Endothelial cell (in vitro differentiated cells): ENCODE results near the gene ADAMTSL5. TPM values are rescaled to one million over a fixed set of nuclear protein-coding genes. Genes with fewer than 3 reads are reported as not detected.
A peak's percentile ranks its signal among the peaks of the same experiment; 100 is the strongest.

Experiments used
- DNase-seq: peaks from one replicate; pipeline ENCODE4 v3.0.0; 2021; ENCODE audit warnings: low spot score
- H3K27ac Mint-ChIP-seq: one replicate; pipeline ENCODE4 v1.8.0; 2021; ENCODE audit warnings: mixed read lengths, inconsistent platforms; ENCODE audit not compliant: unreplicated experiment
- H3K27me3 Mint-ChIP-seq: one replicate; pipeline ENCODE4 v1.8.0; 2021; ENCODE audit warnings: mild to moderate bottlenecking, moderate library complexity, mixed read lengths, inconsistent platforms; ENCODE audit not compliant: unreplicated experiment
- H3K36me3 Mint-ChIP-seq: one replicate; pipeline ENCODE4 v1.8.0; 2021; ENCODE audit warnings: mild to moderate bottlenecking, low read depth, mixed read lengths, inconsistent platforms; ENCODE audit not compliant: unreplicated experiment
- H3K4me1 Mint-ChIP-seq: one replicate; pipeline ENCODE4 v1.8.0; 2021; ENCODE audit warnings: mild to moderate bottlenecking, mixed read lengths, inconsistent platforms; ENCODE audit not compliant: unreplicated experiment
- H3K4me3 Mint-ChIP-seq: one replicate; pipeline ENCODE4 v1.8.0; 2021; ENCODE audit warnings: mild to moderate bottlenecking, mixed read lengths, inconsistent platforms; ENCODE audit not compliant: unreplicated experiment
- H3K9me3 Mint-ChIP-seq: one replicate; pipeline ENCODE4 v1.8.0; 2021; ENCODE audit warnings: mixed read lengths, inconsistent platforms; ENCODE audit not compliant: unreplicated experiment
- total RNA-seq: library from RNA; stranded (reverse); fragmentation: NEBNext Ultra II Directional; extraction: Animal tissue kit (Norgen Biotek cat#: 25700); gene quantifications from one replicate; pipeline ENCODE4 v1.2.1, GENCODE V29; 2021; ENCODE audit not compliant: unreplicated experiment
- TF ChIP-seq, protein P1 (sequence below): fragments of 200-600 bp; sonication (generic); IDR thresholded peaks from one replicate; pipeline ENCODE4 v1.5.0; 2021; ENCODE audit warnings: antibody characterized with exemption; ENCODE audit not compliant: unreplicated experiment

ADAMTSL5 gene
- total RNA-seq, 1 donor from 2014 or later: 0.18 TPM

DNA sequence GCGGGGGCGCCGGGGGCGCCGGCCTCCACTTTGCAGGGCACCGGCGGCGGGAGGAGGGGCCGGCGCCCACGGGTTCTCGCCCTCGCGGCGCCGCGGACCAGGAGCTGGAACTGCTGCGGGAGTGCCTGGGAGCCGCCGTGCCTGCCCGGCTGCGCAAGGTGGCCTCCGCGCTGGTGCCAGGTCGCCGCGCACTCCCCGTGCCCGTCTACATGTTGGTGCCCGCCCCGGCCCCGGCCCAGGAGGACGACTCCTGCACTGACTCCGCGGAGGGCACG is 45.7 kb downstream of the ADAMTSL5 start:
- TF ChIP-seq, protein P1, sequence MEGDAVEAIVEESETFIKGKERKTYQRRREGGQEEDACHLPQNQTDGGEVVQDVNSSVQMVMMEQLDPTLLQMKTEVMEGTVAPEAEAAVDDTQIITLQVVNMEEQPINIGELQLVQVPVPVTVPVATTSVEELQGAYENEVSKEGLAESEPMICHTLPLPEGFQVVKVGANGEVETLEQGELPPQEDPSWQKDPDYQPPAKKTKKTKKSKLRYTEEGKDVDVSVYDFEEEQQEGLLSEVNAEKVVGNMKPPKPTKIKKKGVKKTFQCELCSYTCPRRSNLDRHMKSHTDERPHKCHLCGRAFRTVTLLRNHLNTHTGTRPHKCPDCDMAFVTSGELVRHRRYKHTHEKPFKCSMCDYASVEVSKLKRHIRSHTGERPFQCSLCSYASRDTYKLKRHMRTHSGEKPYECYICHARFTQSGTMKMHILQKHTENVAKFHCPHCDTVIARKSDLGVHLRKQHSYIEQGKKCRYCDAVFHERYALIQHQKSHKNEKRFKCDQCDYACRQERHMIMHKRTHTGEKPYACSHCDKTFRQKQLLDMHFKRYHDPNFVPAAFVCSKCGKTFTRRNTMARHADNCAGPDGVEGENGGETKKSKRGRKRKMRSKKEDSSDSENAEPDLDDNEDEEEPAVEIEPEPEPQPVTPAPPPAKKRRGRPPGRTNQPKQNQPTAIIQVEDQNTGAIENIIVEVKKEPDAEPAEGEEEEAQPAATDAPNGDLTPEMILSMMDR: no peak
- DNase-seq: no peak
- no peaks in the 10 kb centered on the region for H3K4me1 Mint-ChIP-seq
- no peak overlapping the region for H3K4me3 Mint-ChIP-seq
- H3K27me3 Mint-ChIP-seq: peaks cover 12% of the 10 kb centered on the region
- H3K36me3 Mint-ChIP-seq: no peaks in the 10 kb centered on the region
- no peaks in the 10 kb centered on the region for H3K9me3 Mint-ChIP-seq
- no peak overlapping the region for H3K27ac Mint-ChIP-seq

GRCh38 chr19:1466461-1467214 is 46.2 kb downstream of the ADAMTSL5 start:
- Mint-ChIP-seq H3K9me3 (no peaks in the 10 kb centered on the region), H3K27me3 (peaks cover 12% of the 10 kb centered on the region), H3K4me3 (no peak overlapping the region), H3K4me1 (no peaks in the 10 kb centered on the region), H3K27ac (no peak overlapping the region), H3K36me3 (no peaks in the 10 kb centered on the region)
- DNase-seq: no peak
- TF ChIP-seq, protein P1: no peak

DNA sequence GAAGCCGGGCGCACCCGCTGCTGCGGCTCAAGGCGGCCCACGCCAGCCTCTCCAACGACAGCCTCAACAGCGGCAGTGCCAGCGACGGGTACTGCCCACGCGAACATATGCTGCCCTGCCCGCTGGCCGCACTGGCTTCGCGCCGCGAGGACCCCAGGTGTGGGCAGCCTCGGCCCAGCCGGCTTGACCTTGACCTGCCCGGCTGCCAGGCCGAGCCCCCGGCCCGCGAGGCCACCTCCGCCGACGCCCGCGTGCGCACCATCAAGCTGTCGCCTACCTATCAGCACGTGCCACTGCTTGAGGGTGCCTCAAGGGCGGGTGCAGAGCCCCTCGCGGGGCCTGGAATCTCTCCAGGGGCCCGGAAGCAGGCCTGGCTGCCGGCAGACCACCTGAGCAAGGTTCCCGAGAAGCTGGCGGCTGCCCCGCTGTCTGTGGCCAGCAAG is 46.8 kb downstream of the ADAMTSL5 start:
- Mint-ChIP-seq H3K4me3 (no peak overlapping the region), H3K9me3 (no peaks in the 10 kb centered on the region), H3K4me1 (no peaks in the 10 kb centered on the region), H3K36me3 (no peaks in the 10 kb centered on the region), H3K27ac (no peak overlapping the region), H3K27me3 (peaks cover 10% of the 10 kb centered on the region)
- no peak for DNase-seq
- TF ChIP-seq, protein P1: peak; percentile 12

DNA sequence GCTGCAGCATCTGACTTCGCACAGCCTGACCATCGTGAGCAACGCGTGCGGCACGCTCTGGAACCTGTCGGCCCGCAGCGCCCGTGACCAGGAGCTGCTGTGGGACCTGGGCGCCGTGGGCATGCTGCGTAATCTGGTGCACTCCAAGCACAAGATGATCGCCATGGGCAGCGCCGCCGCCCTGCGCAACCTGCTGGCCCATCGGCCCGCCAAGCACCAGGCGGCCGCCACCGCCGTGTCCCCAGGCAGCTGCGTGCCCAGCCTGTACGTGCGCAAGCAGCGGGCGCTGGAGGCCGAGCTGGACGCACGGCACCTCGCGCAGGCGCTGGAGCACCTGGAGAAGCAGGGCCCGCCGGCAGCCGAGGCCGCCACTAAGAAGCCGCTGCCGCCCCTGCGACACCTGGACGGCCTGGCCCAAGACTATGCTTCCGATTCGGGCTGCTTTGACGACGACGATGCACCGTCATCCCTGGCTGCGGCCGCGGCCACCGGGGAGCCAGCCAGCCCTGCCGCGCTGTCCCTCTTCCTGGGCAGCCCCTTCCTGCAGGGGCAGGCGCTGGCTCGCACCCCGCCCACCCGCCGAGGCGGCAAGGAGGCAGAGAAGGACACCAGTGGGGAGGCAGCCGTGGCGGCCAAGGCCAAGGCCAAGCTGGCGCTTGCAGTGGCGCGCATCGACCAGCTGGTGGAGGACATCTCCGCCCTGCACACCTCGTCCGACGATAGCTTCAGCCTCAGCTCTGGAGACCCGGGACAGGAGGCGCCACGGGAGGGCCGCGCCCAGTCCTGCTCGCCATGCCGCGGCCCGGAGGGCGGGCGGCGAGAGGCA is 47.4 kb downstream of the ADAMTSL5 start:
- Mint-ChIP-seq H3K4me1 (no peaks in the 10 kb centered on the region), H3K9me3 (no peaks in the 10 kb centered on the region), H3K36me3 (no peaks in the 10 kb centered on the region), H3K27me3 (peaks cover 9% of the 10 kb centered on the region), H3K4me3 (no peak overlapping the region), H3K27ac (no peak overlapping the region)
- TF ChIP-seq, protein P1: peak; percentile 42
- DNase-seq: no peak

GRCh38 chr19:1461862-1462261 is 51.0 kb downstream of the ADAMTSL5 start:
- no peak for DNase-seq
- H3K4me1 Mint-ChIP-seq: no peaks in the 10 kb centered on the region
- TF ChIP-seq, protein P1: no peak
- peaks cover 12% of the 10 kb centered on the region for H3K27me3 Mint-ChIP-seq
- H3K4me3 Mint-ChIP-seq: no peak overlapping the region
- no peaks in the 10 kb centered on the region for H3K9me3 Mint-ChIP-seq
- H3K36me3 Mint-ChIP-seq: no peaks in the 10 kb centered on the region
- H3K27ac Mint-ChIP-seq: no peak overlapping the region
